Measurements from ENCODE around the gene PRR12. TPM values are rescaled to one million over a fixed set of nuclear protein-coding genes. Genes with fewer than 3 reads are reported as not detected.

Gene PRR12
- total RNA-seq, 1 donor from 2014 or later = 64.5 TPM

GRCh38 chr19:49587227-49587626 lies 3.8 kb upstream of the PRR12 start:
- Mint-ChIP-seq H3K27ac (no peak overlapping the region), H3K36me3 (ENCODE audit: insufficient read depth) (no peaks in the 10 kb centered on the region), H3K27me3 (no peaks in the 10 kb centered on the region), H3K9me3 (ENCODE audit: low read depth) (no peaks in the 10 kb centered on the region), H3K4me1 (ENCODE audit: low read depth) (peaks cover 5% of the 10 kb centered on the region), H3K4me3 (ENCODE audit: low read depth) (no peak overlapping the region)
- DNase-seq (ENCODE audit: low spot score, unreplicated experiment) = no peak
- TF ChIP-seq, protein P1, sequence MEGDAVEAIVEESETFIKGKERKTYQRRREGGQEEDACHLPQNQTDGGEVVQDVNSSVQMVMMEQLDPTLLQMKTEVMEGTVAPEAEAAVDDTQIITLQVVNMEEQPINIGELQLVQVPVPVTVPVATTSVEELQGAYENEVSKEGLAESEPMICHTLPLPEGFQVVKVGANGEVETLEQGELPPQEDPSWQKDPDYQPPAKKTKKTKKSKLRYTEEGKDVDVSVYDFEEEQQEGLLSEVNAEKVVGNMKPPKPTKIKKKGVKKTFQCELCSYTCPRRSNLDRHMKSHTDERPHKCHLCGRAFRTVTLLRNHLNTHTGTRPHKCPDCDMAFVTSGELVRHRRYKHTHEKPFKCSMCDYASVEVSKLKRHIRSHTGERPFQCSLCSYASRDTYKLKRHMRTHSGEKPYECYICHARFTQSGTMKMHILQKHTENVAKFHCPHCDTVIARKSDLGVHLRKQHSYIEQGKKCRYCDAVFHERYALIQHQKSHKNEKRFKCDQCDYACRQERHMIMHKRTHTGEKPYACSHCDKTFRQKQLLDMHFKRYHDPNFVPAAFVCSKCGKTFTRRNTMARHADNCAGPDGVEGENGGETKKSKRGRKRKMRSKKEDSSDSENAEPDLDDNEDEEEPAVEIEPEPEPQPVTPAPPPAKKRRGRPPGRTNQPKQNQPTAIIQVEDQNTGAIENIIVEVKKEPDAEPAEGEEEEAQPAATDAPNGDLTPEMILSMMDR (IDR thresholded peaks at IDR 0.05; ENCODE audit: unreplicated experiment) = no peak

GRCh38 chr19:49588365-49589122 lies 2.4 kb upstream of the PRR12 start:
- peaks cover 11% of the 10 kb centered on the region for H3K4me1 Mint-ChIP-seq (ENCODE audit: low read depth)
- no peaks in the 10 kb centered on the region for H3K27me3 Mint-ChIP-seq
- no peak overlapping the region for H3K4me3 Mint-ChIP-seq (ENCODE audit: low read depth)
- no peak overlapping the region for H3K27ac Mint-ChIP-seq
- no peak for DNase-seq (ENCODE audit: low spot score, unreplicated experiment)
- TF ChIP-seq, protein P1 (IDR thresholded peaks at IDR 0.05; ENCODE audit: unreplicated experiment) = no peak
- H3K36me3 Mint-ChIP-seq (ENCODE audit: insufficient read depth) = peaks cover 2% of the 10 kb centered on the region
- H3K9me3 Mint-ChIP-seq (ENCODE audit: low read depth) = no peaks in the 10 kb centered on the region

DNA sequence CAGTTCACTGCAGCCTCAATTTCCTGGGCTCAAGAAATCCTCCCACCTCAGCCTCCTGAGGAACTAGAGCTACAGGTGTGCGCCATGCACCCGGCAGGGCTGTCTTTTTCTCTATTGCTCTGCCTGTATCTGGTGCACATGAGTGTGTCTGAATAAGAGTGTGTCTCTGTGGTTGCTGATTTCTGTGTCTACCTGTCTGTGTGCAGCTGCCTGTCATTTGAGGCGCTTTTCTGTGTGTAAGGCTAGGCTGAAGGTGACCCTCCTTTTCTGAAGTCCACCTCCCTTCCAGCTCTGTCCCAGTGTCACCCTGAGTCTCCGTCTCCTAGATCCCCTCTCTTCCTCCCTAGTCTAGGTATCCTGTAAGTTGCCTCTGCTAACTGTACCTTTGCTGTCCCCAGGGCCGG lies 1.5 kb upstream of the PRR12 start:
- no peaks in the 10 kb centered on the region for H3K27me3 Mint-ChIP-seq
- H3K4me3 Mint-ChIP-seq (ENCODE audit: low read depth) = no peak overlapping the region
- TF ChIP-seq, protein P1 (IDR thresholded peaks at IDR 0.05; ENCODE audit: unreplicated experiment) = no peak
- peaks cover 19% of the 10 kb centered on the region for H3K4me1 Mint-ChIP-seq (ENCODE audit: low read depth)
- H3K27ac Mint-ChIP-seq = peak overlapping the region; percentile 7
- DNase-seq (ENCODE audit: low spot score, unreplicated experiment) = no peak
- no peaks in the 10 kb centered on the region for H3K9me3 Mint-ChIP-seq (ENCODE audit: low read depth)
- H3K36me3 Mint-ChIP-seq (ENCODE audit: insufficient read depth) = peaks cover 7% of the 10 kb centered on the region

- Mint-ChIP-seq H3K4me3 (ENCODE audit: low read depth) (peak overlapping the region; percentile 89), H3K4me1 (ENCODE audit: low read depth) (peaks cover 19% of the 10 kb centered on the region), H3K36me3 (ENCODE audit: insufficient read depth) (peaks cover 9% of the 10 kb centered on the region), H3K27me3 (no peaks in the 10 kb centered on the region), H3K9me3 (ENCODE audit: low read depth) (no peaks in the 10 kb centered on the region), H3K27ac (peak overlapping the region; percentile 93)
- TF ChIP-seq, protein P1 (IDR thresholded peaks at IDR 0.05; ENCODE audit: unreplicated experiment) = peak; percentile 14
- peak; percentile 93 for DNase-seq (ENCODE audit: low spot score, unreplicated experiment)
Measured at GRCh38 chr19:49590071-49590970, 661 bp upstream of the PRR12 start.

- H3K9me3 Mint-ChIP-seq (ENCODE audit: low read depth) = no peaks in the 10 kb centered on the region
- no peak for DNase-seq (ENCODE audit: low spot score, unreplicated experiment)
- H3K36me3 Mint-ChIP-seq (ENCODE audit: insufficient read depth) = peaks cover 9% of the 10 kb centered on the region
- peaks cover 17% of the 10 kb centered on the region for H3K4me1 Mint-ChIP-seq (ENCODE audit: low read depth)
- TF ChIP-seq, protein P1 (IDR thresholded peaks at IDR 0.05; ENCODE audit: unreplicated experiment) = no peak
- no peaks in the 10 kb centered on the region for H3K27me3 Mint-ChIP-seq
- H3K27ac Mint-ChIP-seq = peak overlapping the region; percentile 95
- peak overlapping the region; percentile 89 for H3K4me3 Mint-ChIP-seq (ENCODE audit: low read depth)
Measured at GRCh38 chr19:49591731-49592485, 926 bp downstream of the PRR12 start.
